HG02870 (cell line): ENCODE measurements around the gene ATP8B2.

ENCODE experiments used
- ATAC-seq: cut with Tn5 transposase; IDR thresholded peaks from one replicate; pipeline ENCODE4 v1.9.1; 2021; ENCODE audit warnings: mild to moderate bottlenecking, moderate library complexity; ENCODE audit not compliant: unreplicated experiment

The ATP8B2 gene

GRCh38 chr1:154386643-154387352 is 61.5 kb downstream of the ATP8B2 start:
- peak; percentile 66 for ATAC-seq

GRCh38 chr1:154391086-154391770 is 65.9 kb downstream of the ATP8B2 start:
- no peak for ATAC-seq

DNA sequence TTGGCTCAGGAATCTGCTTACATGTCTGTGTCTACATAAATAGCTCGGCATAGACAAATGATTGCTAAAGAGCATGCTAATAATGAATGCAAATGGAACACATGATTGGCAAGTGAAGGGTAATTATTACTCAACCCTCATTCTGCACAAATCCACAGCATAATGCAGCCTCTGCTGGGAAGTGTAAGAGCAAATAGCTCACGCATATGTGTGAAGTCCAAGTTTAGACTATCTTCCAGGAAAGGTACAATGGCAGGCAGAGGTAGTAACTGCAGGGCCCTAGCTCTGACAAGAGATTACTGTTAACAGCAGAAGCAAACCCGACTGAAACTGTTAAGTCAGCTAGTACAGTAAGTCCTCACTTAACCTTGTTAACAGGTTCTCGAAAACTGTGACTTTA is 72.8 kb downstream of the ATP8B2 start:
- no peak for ATAC-seq

- no peak for ATAC-seq
Observed at GRCh38 chr1:154398678-154399077, 73.4 kb downstream of the ATP8B2 start.

DNA sequence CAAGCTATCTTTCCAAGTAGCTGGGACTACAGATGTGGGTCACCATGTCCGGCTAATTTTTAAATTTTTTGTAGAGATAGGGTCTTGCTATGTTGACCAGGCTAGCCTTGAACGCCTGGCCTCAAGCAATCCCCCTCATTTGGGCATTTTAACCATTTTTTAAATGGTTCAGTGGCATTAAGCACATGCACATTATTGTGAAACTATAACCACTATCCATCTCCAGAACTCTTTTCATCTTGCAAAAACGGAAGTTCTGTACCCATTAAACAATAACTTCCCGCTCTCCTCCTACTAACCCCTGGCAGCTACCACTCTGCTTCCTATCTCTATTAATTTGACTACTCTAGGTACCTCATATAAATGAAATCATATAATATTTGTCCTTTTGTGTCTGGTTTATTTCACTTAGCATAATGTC is 75.1 kb downstream of the ATP8B2 start:
- no peak for ATAC-seq
